NB4 (cell line): ENCODE measurements around the gene DNM1.

ENCODE experiments used
- MYC ChIP-seq: IDR thresholded peaks from 2 replicates; pipeline ENCODE4 v1.6.1; 2011; ENCODE audit warnings: low read depth, low read length
- POLR2A ChIP-seq: IDR thresholded peaks from 2 replicates; pipeline ENCODE4 v1.6.1; 2011; ENCODE audit warnings: mild to moderate bottlenecking; ENCODE audit not compliant: insufficient read length; ENCODE audit errors: extremely low read depth
- TF ChIP-seq, protein P1 (sequence below): IDR thresholded peaks from one replicate; pipeline ENCODE4 v1.5.1; 2012; ENCODE audit warnings: low read depth, low read length
- TF ChIP-seq, protein P2 (sequence below): IDR thresholded peaks from 2 replicates; pipeline ENCODE4 v1.6.1; 2011; ENCODE audit warnings: low read depth, low read length

DNA sequence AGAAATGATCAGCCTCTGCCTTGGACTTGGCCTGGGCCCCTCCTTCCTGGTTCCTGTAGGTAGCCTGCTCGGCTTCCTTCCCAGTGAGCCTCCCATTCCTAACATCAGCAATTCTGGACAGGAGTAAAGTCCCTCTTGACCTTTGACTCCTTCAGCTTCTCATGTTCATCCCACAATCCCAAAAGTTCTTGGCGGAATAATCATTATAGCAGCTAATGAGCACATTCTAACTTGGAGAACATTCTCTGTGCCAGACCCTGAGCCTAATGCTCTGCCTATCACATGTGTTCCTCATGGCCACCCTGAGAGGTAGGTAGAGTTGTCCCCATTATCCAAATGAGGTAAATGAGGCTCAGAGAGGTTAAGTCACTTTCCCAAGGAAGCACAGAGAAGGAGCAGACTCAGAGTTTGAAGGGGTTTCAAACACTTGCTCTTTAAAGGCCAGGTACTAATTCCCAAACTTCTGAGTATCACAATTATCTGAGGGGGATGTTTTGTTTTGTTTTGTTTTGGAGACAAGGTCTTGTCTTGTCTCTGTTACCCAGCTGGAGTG is 94.1 kb downstream of the DNM1 start:
- TF ChIP-seq, protein P1, sequence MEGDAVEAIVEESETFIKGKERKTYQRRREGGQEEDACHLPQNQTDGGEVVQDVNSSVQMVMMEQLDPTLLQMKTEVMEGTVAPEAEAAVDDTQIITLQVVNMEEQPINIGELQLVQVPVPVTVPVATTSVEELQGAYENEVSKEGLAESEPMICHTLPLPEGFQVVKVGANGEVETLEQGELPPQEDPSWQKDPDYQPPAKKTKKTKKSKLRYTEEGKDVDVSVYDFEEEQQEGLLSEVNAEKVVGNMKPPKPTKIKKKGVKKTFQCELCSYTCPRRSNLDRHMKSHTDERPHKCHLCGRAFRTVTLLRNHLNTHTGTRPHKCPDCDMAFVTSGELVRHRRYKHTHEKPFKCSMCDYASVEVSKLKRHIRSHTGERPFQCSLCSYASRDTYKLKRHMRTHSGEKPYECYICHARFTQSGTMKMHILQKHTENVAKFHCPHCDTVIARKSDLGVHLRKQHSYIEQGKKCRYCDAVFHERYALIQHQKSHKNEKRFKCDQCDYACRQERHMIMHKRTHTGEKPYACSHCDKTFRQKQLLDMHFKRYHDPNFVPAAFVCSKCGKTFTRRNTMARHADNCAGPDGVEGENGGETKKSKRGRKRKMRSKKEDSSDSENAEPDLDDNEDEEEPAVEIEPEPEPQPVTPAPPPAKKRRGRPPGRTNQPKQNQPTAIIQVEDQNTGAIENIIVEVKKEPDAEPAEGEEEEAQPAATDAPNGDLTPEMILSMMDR, result no peak
- TF ChIP-seq POLR2A, result no peak
- TF ChIP-seq, protein P2, sequence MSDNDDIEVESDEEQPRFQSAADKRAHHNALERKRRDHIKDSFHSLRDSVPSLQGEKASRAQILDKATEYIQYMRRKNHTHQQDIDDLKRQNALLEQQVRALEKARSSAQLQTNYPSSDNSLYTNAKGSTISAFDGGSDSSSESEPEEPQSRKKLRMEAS, result no peak
- TF ChIP-seq MYC, result no peak
